Activated T-cell treated with anti-CD3 and anti-CD28 coated beads, Interleukin-2, amount 50 U/mL, for 24 hours (primary cell): ENCODE results near the gene PAPPA2.

Experiments
- DNase-seq: peaks from one replicate; pipeline ENCODE4 v3.0.0-alpha.2; 2020
- H3K27ac Mint-ChIP-seq: 2 replicates; pipeline ENCODE4 v1.8.0; 2020; ENCODE audit warnings: mild to moderate bottlenecking, mixed read lengths
- H3K27me3 Mint-ChIP-seq: 2 replicates; pipeline ENCODE4 v1.8.0; 2020; ENCODE audit warnings: mixed read lengths
- H3K36me3 Mint-ChIP-seq: 2 replicates; pipeline ENCODE4 v1.8.0; 2020; ENCODE audit warnings: low read depth, mixed read lengths
- H3K4me1 Mint-ChIP-seq: 2 replicates; pipeline ENCODE4 v1.8.0; 2020; ENCODE audit warnings: low read depth, mixed read lengths
- H3K4me3 Mint-ChIP-seq: 2 replicates; pipeline ENCODE4 v1.8.0; 2020; ENCODE audit warnings: mild to moderate bottlenecking, moderate library complexity, mixed read lengths
- H3K9me3 Mint-ChIP-seq: 2 replicates; pipeline ENCODE4 v1.8.0; 2020; ENCODE audit warnings: mixed read lengths

Gene PAPPA2

DNA sequence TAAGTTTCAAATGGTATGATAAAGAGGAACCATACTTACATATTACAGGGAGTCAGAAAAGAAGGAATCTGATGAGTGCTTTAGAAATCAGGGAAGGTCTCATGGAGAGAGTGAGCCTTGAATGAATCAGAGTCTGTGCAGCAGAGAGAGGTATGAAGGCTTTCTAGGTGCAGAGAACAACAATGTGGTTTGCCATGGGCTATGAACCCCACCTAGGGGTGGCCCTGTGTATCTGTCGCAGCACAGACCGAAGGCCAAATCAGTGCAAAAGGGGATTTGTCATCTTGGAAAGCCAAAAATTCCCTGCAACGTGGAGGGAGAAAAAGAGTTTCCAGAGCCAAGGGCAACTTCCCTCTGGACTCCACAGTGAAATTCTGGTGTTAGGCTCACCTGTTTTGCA is 3.5 kb downstream of the PAPPA2 start:
- Mint-ChIP-seq H3K27me3 (peaks cover 8% of the 10 kb centered on the region), H3K9me3 (no peaks in the 10 kb centered on the region), H3K4me3 (no peak overlapping the region), H3K4me1 (no peaks in the 10 kb centered on the region), H3K36me3 (no peaks in the 10 kb centered on the region), H3K27ac (no peak overlapping the region)
- no peak for DNase-seq

GRCh38 chr1:176469450-176470010 is 6.6 kb downstream of the PAPPA2 start:
- no peaks in the 10 kb centered on the region for H3K36me3 Mint-ChIP-seq
- H3K4me3 Mint-ChIP-seq = no peak overlapping the region
- H3K27ac Mint-ChIP-seq = no peak overlapping the region
- H3K9me3 Mint-ChIP-seq = no peaks in the 10 kb centered on the region
- no peaks in the 10 kb centered on the region for H3K4me1 Mint-ChIP-seq
- H3K27me3 Mint-ChIP-seq = peaks cover 10% of the 10 kb centered on the region
- DNase-seq = no peak

DNA sequence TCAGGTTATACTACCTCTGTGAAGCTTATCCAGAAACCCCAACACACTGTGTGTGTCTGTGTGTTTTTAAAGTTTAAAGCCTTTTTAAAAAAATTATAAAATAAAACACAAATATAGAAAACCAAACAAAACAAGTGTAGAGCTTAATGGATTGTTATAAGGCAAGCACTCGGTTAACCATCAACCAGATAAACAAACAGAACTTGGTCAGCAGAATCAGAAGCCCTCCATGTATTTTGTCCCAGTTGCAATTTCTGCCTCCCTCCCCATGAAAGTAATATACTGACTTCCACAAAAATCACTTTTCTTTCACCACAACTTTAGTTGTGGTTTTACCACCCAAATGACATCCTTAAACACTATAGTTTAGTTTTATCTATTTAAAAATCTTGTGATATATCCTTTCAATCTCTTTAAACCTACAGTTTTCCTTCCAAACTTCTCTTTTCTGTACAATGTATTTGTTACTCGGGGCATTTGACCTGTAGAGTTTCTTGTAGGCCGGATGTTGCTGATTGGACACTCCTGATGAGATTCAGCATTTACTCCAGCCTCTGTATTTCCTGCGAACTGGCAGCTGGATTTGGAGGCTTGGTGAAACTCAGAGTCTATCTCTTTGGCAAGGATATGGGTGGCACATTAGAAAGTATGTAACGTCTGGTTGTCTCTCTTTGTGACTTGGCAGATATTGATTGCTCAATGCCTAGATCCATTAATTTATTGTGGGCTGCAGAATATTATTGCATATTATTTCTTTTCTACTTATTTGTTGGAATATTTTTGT is 8.6 kb downstream of the PAPPA2 start:
- H3K36me3 Mint-ChIP-seq = no peaks in the 10 kb centered on the region
- no peak for DNase-seq
- peaks cover 10% of the 10 kb centered on the region for H3K27me3 Mint-ChIP-seq
- H3K27ac Mint-ChIP-seq = no peak overlapping the region
- no peaks in the 10 kb centered on the region for H3K9me3 Mint-ChIP-seq
- no peaks in the 10 kb centered on the region for H3K4me1 Mint-ChIP-seq
- H3K4me3 Mint-ChIP-seq = no peak overlapping the region

DNA sequence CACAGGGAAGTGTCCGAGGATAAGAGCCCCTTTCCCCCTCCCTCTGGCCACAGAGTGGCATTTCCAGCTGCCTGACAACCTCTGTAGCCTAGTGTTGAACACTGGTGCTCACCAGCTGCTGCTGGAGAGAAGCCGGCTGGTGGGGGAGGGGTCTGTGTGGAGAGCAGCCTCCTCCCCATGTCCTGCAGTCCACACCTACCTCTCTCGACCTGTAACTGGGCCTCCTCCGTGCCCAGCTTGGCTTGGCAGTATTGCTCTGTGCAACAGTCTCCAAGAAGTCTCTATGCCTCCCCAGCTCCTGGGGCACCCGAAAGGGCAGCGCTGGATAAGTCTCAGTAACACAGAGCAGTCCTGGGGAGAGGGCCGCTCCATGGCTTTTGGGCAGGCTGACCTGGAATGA is 17.0 kb downstream of the PAPPA2 start:
- DNase-seq = no peak
- Mint-ChIP-seq H3K4me1 (no peaks in the 10 kb centered on the region), H3K27me3 (no peaks in the 10 kb centered on the region), H3K36me3 (no peaks in the 10 kb centered on the region), H3K4me3 (no peak overlapping the region), H3K9me3 (no peaks in the 10 kb centered on the region), H3K27ac (no peak overlapping the region)

GRCh38 chr1:176480750-176481149 is 17.8 kb downstream of the PAPPA2 start:
- no peaks in the 10 kb centered on the region for H3K9me3 Mint-ChIP-seq
- H3K27ac Mint-ChIP-seq = no peak overlapping the region
- DNase-seq = no peak
- H3K4me3 Mint-ChIP-seq = no peak overlapping the region
- H3K4me1 Mint-ChIP-seq = no peaks in the 10 kb centered on the region
- H3K36me3 Mint-ChIP-seq = no peaks in the 10 kb centered on the region
- no peaks in the 10 kb centered on the region for H3K27me3 Mint-ChIP-seq

GRCh38 chr1:176485083-176485482 is 22.1 kb downstream of the PAPPA2 start:
- no peaks in the 10 kb centered on the region for H3K36me3 Mint-ChIP-seq
- no peaks in the 10 kb centered on the region for H3K4me1 Mint-ChIP-seq
- H3K9me3 Mint-ChIP-seq = no peaks in the 10 kb centered on the region
- no peaks in the 10 kb centered on the region for H3K27me3 Mint-ChIP-seq
- DNase-seq = no peak
- no peak overlapping the region for H3K27ac Mint-ChIP-seq
- H3K4me3 Mint-ChIP-seq = no peak overlapping the region

DNA sequence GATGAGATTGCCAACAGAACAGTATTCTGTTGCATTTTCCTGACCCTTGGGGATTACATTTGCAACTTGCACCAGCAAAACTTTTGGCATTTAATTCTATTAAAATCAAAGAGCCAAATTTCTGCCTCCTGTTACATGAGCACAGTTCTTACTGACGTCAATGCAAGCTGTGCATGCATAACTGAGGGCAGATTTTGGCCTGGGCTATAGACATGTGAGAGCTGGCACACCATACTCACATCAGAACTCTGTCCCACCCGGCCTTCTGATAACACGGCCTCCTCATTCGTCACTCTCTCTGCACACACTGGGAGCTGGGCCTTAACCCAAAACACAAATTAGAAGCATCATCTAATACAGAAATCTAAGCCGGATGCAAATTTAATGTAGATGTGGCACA is 31.5 kb downstream of the PAPPA2 start:
- Mint-ChIP-seq H3K27ac (no peak overlapping the region), H3K36me3 (no peaks in the 10 kb centered on the region), H3K27me3 (peaks cover 5% of the 10 kb centered on the region), H3K4me3 (no peak overlapping the region), H3K4me1 (no peaks in the 10 kb centered on the region), H3K9me3 (no peaks in the 10 kb centered on the region)
- DNase-seq = no peak

- Mint-ChIP-seq H3K4me1 (no peaks in the 10 kb centered on the region), H3K9me3 (no peaks in the 10 kb centered on the region), H3K4me3 (no peak overlapping the region), H3K27ac (no peak overlapping the region), H3K27me3 (peaks cover 5% of the 10 kb centered on the region), H3K36me3 (no peaks in the 10 kb centered on the region)
- DNase-seq = no peak
Measured at GRCh38 chr1:176499671-176500070, 36.7 kb downstream of the PAPPA2 start.

DNA sequence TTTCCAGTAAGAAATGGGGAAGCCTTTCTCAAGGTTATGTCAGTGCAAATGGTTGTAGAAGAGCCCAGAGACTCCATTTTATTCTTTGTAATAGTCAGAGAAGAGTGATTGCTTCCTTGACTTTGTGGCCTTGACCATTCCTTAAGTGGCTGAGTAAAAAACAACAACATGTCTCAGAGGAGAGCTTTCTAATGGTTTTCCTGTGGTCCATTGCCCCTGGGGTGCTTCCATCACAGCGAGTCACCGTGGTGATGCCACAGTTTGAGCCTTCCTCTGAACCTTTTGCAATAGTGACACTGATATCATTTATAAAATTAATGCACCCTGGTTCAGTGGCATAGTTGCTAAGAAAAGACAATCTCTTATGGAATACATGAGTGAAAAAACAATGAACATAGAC is 38.6 kb downstream of the PAPPA2 start:
- Mint-ChIP-seq H3K9me3 (no peaks in the 10 kb centered on the region), H3K27me3 (peaks cover 16% of the 10 kb centered on the region), H3K4me1 (no peaks in the 10 kb centered on the region), H3K4me3 (no peak overlapping the region), H3K36me3 (no peaks in the 10 kb centered on the region), H3K27ac (no peak overlapping the region)
- no peak for DNase-seq

DNA sequence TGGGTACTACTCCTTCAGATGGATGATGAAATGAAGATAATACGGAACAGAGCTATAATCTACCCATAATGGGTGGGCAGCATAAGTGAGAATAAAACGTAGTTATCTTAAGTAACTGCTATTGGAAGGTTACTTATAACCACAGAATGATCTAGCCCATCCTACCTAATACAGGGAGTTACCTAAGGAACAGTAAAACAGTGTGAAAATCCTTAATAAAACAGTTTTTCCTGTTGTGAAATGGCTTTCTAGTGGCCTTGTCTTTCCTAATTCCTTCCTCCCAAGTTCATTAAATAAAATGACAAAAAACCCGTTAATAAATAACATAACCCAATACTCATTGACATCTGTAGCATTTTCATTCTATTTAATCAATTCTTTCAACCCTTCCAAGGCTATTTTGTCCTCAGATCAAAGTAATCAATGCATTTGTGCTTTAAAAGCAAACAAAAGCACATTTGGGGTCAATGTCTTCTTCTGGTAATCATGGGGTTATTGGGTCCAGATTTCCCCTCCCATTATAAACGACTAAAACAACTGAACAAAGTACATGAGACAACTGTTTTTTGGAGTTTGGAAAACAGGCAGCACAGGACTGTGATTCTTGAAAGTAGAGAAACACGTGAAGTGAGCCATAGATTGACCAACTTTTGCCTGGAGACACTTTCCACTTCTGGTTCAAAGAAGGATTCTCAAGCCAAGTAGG is 42.0 kb downstream of the PAPPA2 start:
- Mint-ChIP-seq H3K36me3 (no peaks in the 10 kb centered on the region), H3K27me3 (peaks cover 15% of the 10 kb centered on the region), H3K9me3 (no peaks in the 10 kb centered on the region), H3K27ac (no peak overlapping the region), H3K4me1 (no peaks in the 10 kb centered on the region), H3K4me3 (no peak overlapping the region)
- DNase-seq = no peak

- H3K4me1 Mint-ChIP-seq = no peaks in the 10 kb centered on the region
- H3K27ac Mint-ChIP-seq = no peak overlapping the region
- no peaks in the 10 kb centered on the region for H3K27me3 Mint-ChIP-seq
- no peaks in the 10 kb centered on the region for H3K36me3 Mint-ChIP-seq
- peaks cover 4% of the 10 kb centered on the region for H3K9me3 Mint-ChIP-seq
- DNase-seq = no peak
- no peak overlapping the region for H3K4me3 Mint-ChIP-seq
Measured at GRCh38 chr1:176512966-176513365, 50.0 kb downstream of the PAPPA2 start.

GRCh38 chr1:176515310-176515709 is 52.3 kb downstream of the PAPPA2 start:
- Mint-ChIP-seq H3K27ac (no peak overlapping the region), H3K4me3 (no peak overlapping the region), H3K36me3 (no peaks in the 10 kb centered on the region), H3K27me3 (no peaks in the 10 kb centered on the region), H3K9me3 (peaks cover 4% of the 10 kb centered on the region), H3K4me1 (no peaks in the 10 kb centered on the region)
- no peak for DNase-seq

GRCh38 chr1:176517484-176517883 is 54.5 kb downstream of the PAPPA2 start:
- no peaks in the 10 kb centered on the region for H3K27me3 Mint-ChIP-seq
- H3K36me3 Mint-ChIP-seq = no peaks in the 10 kb centered on the region
- H3K4me1 Mint-ChIP-seq = no peaks in the 10 kb centered on the region
- H3K27ac Mint-ChIP-seq = no peak overlapping the region
- H3K9me3 Mint-ChIP-seq = peaks cover 4% of the 10 kb centered on the region
- no peak for DNase-seq
- no peak overlapping the region for H3K4me3 Mint-ChIP-seq

DNA sequence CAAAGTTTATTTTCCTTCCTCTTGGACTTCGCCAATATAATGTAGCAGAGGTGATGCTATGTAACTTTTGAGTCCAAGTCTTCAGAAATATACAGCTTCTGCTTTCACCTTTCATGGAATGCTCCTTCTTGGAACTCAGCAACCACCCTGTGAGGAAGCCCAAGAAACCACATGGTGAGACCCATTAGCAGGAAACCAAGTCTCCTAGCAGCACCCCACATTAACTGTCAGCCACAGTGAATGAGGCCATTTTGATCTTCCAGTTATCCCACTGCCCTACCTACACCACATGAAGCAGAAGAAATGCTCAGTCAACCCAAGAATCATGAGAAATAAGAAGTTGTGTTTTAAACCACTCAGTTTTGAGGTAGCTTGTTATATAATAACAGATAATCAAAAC is 58.2 kb downstream of the PAPPA2 start:
- Mint-ChIP-seq H3K9me3 (no peaks in the 10 kb centered on the region), H3K4me1 (no peaks in the 10 kb centered on the region), H3K27me3 (no peaks in the 10 kb centered on the region)

GRCh38 chr1:176522310-176522845 is 59.4 kb downstream of the PAPPA2 start:
- H3K36me3 Mint-ChIP-seq = no peaks in the 10 kb centered on the region
- no peaks in the 10 kb centered on the region for H3K27me3 Mint-ChIP-seq
- DNase-seq = no peak
- no peak overlapping the region for H3K4me3 Mint-ChIP-seq
- H3K9me3 Mint-ChIP-seq = no peaks in the 10 kb centered on the region
- no peaks in the 10 kb centered on the region for H3K4me1 Mint-ChIP-seq
- H3K27ac Mint-ChIP-seq = no peak overlapping the region

More for the DNA sequence above, 58.2 kb downstream of the PAPPA2 start:
- Mint-ChIP-seq H3K36me3 (no peaks in the 10 kb centered on the region), H3K27ac (no peak overlapping the region), H3K4me3 (no peak overlapping the region)
- DNase-seq = no peak
